Activated naive CD4-positive, alpha-beta T cell treated with Interleukin-2 at 50 U/mL for 16 hours (primary cell): Measurements from ENCODE around the gene SBNO2.

Experiments
- DNase-seq: peaks from one replicate; pipeline ENCODE4 v3.0.0-alpha.2; 2020

The SBNO2 gene, protein sequence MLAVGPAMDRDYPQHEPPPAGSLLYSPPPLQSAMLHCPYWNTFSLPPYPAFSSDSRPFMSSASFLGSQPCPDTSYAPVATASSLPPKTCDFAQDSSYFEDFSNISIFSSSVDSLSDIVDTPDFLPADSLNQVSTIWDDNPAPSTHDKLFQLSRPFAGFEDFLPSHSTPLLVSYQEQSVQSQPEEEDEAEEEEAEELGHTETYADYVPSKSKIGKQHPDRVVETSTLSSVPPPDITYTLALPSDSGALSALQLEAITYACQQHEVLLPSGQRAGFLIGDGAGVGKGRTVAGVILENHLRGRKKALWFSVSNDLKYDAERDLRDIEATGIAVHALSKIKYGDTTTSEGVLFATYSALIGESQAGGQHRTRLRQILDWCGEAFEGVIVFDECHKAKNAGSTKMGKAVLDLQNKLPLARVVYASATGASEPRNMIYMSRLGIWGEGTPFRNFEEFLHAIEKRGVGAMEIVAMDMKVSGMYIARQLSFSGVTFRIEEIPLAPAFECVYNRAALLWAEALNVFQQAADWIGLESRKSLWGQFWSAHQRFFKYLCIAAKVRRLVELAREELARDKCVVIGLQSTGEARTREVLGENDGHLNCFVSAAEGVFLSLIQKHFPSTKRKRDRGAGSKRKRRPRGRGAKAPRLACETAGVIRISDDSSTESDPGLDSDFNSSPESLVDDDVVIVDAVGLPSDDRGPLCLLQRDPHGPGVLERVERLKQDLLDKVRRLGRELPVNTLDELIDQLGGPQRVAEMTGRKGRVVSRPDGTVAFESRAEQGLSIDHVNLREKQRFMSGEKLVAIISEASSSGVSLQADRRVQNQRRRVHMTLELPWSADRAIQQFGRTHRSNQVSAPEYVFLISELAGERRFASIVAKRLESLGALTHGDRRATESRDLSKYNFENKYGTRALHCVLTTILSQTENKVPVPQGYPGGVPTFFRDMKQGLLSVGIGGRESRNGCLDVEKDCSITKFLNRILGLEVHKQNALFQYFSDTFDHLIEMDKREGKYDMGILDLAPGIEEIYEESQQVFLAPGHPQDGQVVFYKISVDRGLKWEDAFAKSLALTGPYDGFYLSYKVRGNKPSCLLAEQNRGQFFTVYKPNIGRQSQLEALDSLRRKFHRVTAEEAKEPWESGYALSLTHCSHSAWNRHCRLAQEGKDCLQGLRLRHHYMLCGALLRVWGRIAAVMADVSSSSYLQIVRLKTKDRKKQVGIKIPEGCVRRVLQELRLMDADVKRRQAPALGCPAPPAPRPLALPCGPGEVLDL (N-terminal part only)

GRCh38 chr19:1173845-1174809 is at the start of gene SBNO2:
Gene SBNO2, minus strand, starts transcription at chr19:1174268. Its CDS starts 19,992 bp downstream, at chr19:1154276.
- peak; percentile 91 for DNase-seq

GRCh38 chr19:1223018-1223855 is 49.2 kb upstream of the SBNO2 start:
- DNase-seq = no peak

DNA sequence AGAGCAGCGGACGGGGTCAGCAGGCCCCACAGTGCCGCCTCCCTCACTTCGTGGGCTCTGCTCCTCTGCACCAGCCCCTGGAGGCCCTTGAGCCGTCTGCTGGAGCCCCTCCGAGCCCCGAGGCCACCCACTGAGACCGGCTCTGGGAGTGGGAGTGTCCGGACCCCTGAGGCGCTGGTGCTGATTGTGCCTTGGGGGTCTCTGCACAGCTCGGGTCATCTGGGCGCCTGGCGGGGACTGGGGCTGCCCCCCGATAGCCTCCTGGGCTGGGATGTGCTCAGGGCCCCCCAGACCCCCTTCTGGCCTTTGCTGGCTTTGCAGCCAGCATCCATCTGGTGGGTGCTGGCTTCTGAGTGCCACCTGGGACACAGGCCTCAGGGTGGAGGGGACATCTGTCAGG is 48.3 kb upstream of the SBNO2 start:
- no peak for DNase-seq

DNA sequence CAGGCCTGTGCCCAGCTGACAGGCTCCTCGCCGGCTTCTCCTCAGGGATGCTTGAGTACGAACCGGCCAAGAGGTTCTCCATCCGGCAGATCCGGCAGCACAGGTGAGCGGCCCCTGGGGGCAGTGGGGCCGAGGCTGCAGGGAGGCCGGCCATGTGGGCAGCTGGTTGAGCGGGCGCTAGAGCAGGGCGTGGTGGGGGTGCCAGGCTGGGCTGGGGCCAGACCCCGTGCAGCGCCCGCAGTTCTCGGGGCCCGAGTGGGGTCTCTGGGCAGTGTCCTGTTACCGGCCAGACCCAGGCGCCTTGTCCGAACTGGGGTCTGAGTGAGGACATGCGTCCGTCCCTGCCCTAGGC is 47.8 kb upstream of the SBNO2 start:
- no peak for DNase-seq

DNA sequence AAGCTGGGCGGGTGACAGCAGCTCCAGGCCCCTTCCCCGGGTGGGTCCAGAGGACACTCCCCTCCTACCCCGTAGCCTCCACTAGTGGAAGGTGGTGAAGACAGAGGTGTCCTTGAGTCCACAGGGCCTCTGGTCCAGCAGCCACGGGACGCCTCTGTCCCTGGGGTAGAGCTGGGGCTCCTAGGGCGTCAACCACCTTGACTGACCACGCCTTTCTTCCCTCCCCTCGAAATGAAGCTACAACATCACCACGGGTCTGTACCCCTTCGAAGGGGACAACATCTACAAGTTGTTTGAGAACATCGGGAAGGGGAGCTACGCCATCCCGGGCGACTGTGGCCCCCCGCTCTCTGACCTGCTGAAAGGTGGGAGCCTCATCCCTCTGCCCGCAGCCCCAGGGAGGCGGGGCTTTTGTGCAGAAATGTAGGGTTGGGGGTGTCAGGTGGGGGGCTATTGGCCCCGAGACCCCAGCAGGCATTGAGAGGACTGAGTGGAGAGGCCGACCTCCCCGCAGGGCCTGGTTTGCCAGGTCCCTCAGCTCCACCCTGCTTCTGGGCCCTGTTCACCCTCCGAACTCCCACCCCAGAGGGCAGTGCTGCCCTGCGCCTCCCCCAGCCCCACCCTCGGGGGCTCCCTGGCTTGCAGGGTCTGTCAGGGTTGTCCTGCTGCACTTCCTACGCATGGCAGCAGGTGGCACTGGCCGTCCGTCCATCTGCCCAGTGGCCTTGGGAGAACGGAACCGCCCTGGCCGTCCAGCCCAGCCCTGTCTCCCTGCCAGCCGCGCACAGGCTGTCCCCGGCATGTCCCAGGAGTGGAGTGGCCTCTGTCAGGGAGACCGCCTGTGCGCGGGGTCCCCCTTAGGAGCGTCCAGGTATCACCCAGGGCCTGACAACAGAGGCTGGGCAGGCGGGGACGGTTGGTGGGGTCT is 47.2 kb upstream of the SBNO2 start:
- no peak for DNase-seq

GRCh38 chr19:1220477-1220930 is 46.4 kb upstream of the SBNO2 start:
- no peak for DNase-seq

DNA sequence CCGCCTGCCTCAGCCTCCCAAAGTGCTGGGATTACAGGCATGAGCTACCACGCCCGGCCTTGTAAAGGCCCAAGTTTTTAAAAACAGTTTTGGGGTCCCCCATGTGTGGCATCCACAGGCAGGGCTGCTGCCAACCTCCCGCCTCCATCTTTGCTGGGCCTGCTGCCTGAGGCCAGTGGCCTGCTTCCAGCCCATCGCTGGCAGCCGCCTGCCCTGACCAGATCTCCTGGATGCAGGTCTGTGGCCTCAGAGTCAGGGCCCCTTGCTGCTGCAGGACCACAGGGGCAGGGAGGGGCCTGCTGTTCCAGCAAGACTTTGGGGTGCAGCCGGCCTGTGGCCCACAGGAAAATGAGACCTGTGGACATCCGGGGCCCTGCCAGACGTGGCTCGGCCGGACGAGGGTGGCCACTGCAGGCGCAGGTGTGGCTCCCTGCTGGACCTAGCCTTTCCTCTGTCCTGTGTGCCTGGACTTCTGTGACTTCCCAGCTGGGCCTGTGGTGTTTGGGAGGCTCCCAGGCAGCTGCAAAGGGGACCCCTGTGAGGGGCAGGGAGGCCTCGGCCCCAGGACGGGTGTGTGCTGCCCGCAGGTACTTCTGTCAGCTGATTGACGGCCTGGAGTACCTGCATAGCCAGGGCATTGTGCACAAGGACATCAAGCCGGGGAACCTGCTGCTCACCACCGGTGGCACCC is 45.9 kb upstream of the SBNO2 start:
- DNase-seq = no peak

DNA sequence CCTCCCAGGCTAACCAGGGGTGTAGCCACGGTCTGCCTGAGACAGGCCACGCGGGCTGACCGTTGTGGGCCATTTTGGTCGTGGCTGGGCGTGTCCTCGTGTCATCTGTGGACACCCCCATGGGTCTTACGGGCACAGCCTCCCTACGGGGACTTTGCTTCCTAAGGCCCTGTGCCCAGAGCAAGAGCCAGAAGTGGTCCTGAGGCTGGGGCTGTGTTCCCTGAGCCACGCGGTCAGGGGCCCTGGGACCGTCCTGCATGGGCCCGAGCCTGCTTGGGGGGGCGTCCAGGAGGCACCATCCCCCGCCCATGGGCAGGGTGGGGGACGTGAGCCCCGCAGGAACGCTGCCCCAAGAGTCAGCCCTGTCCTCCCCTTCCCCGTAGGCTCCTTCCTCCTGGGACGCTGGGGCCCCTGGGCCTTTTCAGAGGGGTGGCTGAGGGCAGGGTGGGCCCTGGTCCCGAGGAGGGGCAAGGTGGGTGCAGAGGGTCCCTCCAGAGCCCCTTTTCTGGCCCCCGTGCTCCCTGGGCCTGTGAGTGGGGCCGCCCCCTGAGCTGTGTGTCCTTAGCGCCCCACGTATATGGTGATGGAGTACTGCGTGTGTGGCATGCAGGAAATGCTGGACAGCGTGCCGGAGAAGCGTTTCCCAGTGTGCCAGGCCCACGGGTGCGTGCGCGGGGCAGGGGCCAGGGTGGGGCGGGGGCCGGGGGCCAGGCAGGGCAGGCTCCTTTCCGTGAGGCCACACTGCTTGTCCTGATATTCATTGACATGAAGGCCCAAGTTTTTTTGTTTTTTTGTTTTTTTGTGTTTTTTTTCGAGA is 44.9 kb upstream of the SBNO2 start:
- no peak for DNase-seq

DNA sequence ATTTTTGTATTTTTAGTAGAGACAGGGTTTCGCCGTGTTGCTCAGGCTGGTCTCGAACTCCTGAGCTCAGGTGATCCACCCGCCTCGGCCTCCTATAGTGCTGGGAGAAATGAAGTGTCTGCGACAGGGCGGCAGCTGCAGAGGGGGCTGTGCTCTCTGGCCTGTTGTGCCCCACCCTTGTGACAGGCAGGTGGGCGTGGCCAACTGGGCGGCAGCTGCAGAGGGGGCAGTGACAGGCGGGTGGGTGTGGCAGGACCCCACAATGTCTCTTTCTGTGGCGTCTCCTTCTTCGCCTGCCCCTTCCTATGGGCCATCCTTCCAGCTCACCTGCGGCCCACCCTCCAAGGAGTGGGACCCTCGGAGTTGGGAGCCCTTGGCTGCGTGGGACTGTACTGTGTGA is 43.3 kb upstream of the SBNO2 start:
- no peak for DNase-seq

GRCh38 chr19:1216756-1217155 is 42.7 kb upstream of the SBNO2 start:
- no peak for DNase-seq

DNA sequence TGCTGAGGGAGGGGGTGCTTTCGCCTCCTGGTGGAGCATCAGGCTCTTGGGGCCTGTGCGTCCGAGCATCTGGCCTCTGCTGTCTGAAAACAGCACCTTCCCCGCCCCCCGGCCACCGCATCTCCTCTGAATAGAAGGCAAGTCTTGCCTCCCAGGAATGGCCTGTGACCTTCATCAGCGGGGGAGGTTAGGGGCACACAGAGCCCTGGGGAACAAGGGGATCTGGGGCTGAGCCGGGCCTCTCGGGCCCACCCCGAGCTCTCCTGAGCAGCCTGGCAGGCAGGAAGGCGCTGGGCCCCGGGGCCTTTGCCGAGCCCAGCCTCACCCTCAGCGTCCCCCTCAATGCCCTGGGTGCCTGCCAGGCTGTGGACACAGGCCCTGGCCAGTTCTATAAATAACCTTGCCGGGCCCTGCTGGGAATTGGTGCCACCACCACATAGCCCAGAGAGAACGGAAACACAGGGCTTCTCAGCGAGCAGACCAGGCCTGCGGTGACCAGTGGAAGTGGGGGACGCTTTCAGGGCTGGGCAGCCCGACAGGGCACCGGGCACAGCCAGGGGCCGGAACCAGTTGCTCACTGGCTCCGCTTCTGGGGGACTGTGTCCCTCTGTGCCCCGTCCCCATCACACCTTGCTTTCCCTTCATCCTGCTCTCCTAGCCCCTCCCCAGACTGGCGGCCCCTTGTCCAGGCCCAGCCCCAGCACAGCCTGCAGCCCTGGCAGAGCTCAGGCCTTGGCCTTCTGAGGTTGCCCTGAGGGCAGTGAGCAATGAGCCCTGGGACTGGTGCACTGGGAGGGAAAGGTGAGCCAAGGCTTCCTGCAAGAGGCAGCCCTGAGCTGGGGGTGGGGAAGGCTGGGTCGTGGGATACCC is 41.0 kb upstream of the SBNO2 start:
- DNase-seq = no peak

DNA sequence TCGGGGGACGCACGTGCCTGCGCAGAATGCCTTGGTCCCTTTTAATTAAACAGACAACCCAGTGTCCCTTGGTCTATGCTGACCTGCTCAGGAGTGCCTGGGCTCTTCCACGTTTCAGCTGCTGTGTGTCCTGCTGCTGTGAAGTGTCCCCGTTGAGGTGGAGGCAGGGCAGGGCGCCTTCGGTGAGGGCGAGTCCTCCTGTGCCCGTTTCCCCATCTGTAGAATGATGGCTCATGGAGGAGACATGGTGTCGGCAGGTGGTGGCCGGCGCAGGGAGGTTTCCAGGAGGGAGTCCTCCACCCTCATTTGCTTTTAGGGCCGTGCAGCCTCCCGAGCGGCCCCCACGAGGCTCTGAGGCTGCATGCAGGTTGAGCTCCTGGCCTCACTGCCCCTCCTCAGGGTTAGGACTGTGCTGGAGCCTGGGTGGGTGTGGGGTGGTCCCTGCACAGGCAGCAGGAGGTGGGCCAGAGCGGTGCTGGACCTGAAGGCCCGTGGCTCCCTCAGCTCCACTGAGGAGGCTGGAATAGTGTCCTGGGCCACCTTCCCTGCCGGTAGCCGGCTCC is 40.3 kb upstream of the SBNO2 start:
- DNase-seq = no peak

DNA sequence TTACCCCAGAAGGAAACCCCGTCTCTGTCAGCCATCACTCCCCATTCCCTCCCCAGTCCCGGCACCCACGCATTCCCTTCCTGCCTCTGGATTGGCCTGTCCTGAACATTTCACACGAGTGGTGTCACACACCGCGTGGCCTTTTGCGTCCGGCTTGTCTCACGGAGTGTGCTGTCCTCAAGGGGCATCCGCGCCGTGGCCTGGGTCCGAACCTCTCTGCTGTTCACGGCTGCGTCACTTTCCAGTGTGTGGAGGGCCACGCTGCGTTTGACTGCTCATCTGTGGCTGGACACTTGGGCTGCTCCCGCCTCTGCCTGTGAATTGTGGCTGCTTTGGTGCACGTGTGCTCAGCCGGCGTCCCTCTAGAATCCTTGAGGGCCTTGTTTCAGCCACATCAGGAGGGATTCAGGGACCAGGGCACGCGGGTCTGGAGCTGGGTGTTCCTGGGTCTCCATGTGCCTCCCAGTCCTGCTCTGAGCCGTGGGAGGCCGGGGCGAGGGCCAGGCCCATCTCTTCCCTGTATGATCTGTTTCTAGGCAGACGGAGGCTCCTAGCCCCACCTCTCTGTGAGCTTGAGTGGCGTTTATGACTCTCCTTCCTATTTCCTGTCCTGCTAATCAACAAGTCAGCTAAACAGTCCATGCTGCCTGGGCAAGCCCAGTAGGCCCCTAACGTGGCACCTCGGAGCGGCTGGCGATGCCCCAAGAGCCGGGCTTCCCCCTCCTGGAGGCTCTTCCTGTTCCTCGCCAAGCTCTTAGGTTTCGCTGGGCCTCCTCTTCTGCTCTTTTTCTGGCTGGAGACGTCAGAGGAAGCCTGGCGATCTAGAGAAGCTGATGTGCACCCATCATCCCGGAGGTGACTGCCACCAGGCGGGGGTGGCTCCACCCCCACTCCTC is 39.6 kb upstream of the SBNO2 start:
- DNase-seq = peak; percentile 52

DNA sequence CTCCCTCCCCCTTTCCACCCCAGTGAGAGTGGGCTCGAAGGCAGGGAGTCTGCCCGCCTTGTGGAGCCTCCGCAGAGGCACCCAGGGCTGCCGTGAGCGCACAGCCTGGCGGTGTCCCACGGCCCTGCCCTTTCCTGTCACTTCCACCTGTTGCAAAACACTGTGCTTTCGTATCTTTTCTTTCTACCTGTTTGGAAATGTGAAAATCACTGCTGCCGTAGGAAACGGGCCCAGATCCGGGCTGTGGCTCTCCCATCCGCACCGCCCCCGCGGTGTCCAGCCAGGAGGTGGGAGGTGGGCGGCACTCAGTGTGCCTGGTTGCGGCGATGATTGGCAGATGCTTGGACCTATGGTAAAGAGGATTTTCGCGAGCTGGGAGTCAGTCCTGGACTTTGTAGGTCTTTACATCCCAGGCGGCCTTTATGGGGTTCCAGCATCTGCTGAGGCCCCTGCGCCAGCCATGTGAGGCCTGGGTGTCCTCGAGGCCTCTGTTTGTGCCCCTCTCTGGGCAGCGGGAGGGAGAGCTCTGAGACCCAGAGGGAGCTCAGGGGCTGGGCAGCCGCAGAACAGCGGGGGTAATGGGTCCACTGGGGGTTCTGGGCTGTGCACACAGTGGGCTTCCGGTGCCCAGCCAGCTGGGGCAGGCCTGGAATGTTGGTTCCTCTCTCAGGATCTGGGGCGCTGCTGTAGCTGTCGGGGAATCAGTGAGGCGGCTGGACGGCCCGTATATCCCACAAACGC is 37.6 kb upstream of the SBNO2 start:
- DNase-seq = no peak

DNA sequence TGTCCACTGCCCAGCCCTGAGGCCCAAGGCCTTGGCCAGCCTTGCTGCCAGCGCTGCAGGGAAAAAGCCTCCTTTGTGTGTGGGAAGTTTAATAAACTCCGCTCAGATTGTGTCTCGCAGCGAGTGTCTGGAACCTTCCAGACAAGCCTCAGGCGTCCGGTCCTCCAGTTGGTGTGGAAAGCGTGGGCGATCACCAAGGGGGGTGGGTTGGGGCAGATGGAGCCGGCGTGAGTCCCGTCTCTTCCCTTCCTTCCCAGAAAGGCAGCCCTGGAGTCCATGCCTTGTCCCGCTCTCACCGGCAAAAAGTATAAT is 36.1 kb upstream of the SBNO2 start:
- no peak for DNase-seq
